ENCODE data around the gene FLVCR2. TPM values are rescaled to one million over a fixed set of nuclear protein-coding genes. Genes with fewer than 3 reads are reported as not detected.

FLVCR2 gene
- total and polyA plus RNA-seq, 12 donors = 0.95 to 11.3 (median 2.9) TPM

- ATAC-seq = peak; percentile 53 to 83 (median 72)
- TF ChIP-seq CTCF (IDR thresholded peaks at IDR 0.05) = no peak
- intact Hi-C loops (cut with DNase I) = no loop called here
- Histone ChIP-seq H3K27ac (peak overlapping the region in 6 of 10 donors; percentile 2 to 78 (median 61)), H3K27me3 (no peaks in the 10 kb centered on the region), H3K36me3 (no peaks in the 10 kb centered on the region), H3K4me1 (peaks cover 0 to 74% (median 25%) of the 10 kb centered on the region in 9 donors), H3K9me3 (peaks cover 0 to 12% (median 0%) of the 10 kb centered on the region in 11 donors), H3K4me3 (peak overlapping the region in 6 of 10 donors; percentile 4 to 41 (median 20))
- peak in 1 of 2 donors; percentile 59 for DNase-seq
- 46 to 62% methylated on average over 11 of the region's 11 CpGs for WGBS, 2 donors
Observed at GRCh38 chr14:75604979-75605851, 26.8 kb downstream of the FLVCR2 start.

- Histone ChIP-seq H3K27me3 (no peaks in the 10 kb centered on the region), H3K4me3 (peak overlapping the region in 6 of 10 donors; percentile 4 to 41 (median 20)), H3K4me1 (peaks cover 0 to 77% (median 32%) of the 10 kb centered on the region in 9 donors), H3K27ac (peak overlapping the region in 5 of 10 donors; percentile 2 to 78 (median 61)), H3K9me3 (peaks cover 0 to 12% (median 0%) of the 10 kb centered on the region in 11 donors), H3K36me3 (no peaks in the 10 kb centered on the region)
- ATAC-seq (peak in 1 of 8 donors; percentile 15), DNase-seq (no peak)
- WGBS, 2 donors = 65 to 66% methylated on average over 10 of the region's 10 CpGs
- intact Hi-C loops (cut with DNase I) = no loop called here
- TF ChIP-seq CTCF (IDR thresholded peaks at IDR 0.05) = no peak
Observed at GRCh38 chr14:75605916-75606315, 27.5 kb downstream of the FLVCR2 start.

- DNase-seq (no peak), ATAC-seq (no peak)
- TF ChIP-seq CTCF (IDR thresholded peaks at IDR 0.05) = no peak
- H3K36me3 ChIP-seq = no peaks in the 10 kb centered on the region
- peaks cover 0 to 83% (median 35%) of the 10 kb centered on the region in 9 donors for H3K4me1 ChIP-seq
- H3K4me3 ChIP-seq = no peak overlapping the region
- intact Hi-C loops (cut with DNase I) = no loop called here
- peak overlapping the region in 1 of 10 donors; percentile 78 for H3K27ac ChIP-seq
- WGBS, 2 donors = 93 to 100% methylated on average over 1 of the region's 1 CpG
- H3K9me3 ChIP-seq = peaks cover 0 to 12% (median 0%) of the 10 kb centered on the region in 11 donors
- H3K27me3 ChIP-seq = no peaks in the 10 kb centered on the region
Observed at GRCh38 chr14:75607044-75607443, 28.6 kb downstream of the FLVCR2 start.

- DNase-seq (no peak), ATAC-seq (no peak)
- 87 to 89% methylated on average over 12 of the region's 12 CpGs for whole genome bisulfite sequencing, 2 donors
- TF ChIP-seq CTCF (IDR thresholded peaks at IDR 0.05) = no peak
- Histone ChIP-seq H3K27me3 (no peaks in the 10 kb centered on the region), H3K4me1 (peaks cover 0 to 81% (median 35%) of the 10 kb centered on the region in 9 donors), H3K9me3 (peaks cover 0 to 12% (median 0%) of the 10 kb centered on the region in 11 donors), H3K27ac (peak overlapping the region in 1 of 10 donors; percentile 81), H3K4me3 (no peak overlapping the region), H3K36me3 (no peaks in the 10 kb centered on the region)
- intact Hi-C loops (cut with DNase I) = no loop called here
Observed at GRCh38 chr14:75607842-75608640, 29.6 kb downstream of the FLVCR2 start.
